ENCODE measurements around the gene P2RX7. TPM values are rescaled to one million over a fixed set of nuclear protein-coding genes. Genes with fewer than 3 reads are reported as not detected.

Gene P2RX7
- total and polyA plus RNA-seq, 9 of the 15 experiments (the other 6 are each of a cell fraction or from before 2014, with no cell fraction given), result 0.04 to 0.65 (median 0.30) TPM

DNA sequence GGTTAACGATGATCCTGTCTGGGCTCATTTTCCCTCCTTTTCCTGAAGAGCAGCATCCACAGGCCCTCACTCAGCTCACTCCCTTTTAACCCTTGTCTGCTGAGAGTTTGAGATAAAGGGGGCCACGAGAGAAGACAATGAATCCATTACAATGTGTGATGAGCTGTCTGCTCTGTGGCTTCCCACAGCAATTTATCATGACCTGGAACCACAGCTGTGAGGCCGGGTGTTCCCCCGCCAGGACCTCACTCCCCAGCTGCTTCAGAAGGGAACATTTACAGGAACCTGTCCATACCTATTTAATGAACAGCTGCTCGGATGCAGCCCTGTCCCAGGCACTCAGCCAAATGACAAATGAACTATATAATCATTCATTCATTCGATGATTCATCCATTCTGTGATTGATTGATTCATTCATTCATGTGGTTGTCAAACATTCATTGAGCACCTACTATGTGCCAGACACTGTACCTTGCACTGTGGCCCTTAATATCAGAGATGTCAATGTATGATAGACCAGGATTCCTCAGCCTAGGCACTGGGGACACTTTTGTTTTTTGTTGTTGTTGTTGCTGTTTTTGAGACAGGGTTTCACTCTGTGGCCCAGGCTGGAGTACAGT is 18.5 kb upstream of the P2RX7 start (continued):
- TF ChIP-seq, protein P1, sequence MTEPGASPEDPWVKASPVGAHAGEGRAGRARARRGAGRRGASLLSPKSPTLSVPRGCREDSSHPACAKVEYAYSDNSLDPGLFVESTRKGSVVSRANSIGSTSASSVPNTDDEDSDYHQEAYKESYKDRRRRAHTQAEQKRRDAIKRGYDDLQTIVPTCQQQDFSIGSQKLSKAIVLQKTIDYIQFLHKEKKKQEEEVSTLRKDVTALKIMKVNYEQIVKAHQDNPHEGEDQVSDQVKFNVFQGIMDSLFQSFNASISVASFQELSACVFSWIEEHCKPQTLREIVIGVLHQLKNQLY (CRISPR knock-in tag; conservative IDR thresholded peaks at IDR 0.05), result no peak
- TF ChIP-seq, protein P2, sequence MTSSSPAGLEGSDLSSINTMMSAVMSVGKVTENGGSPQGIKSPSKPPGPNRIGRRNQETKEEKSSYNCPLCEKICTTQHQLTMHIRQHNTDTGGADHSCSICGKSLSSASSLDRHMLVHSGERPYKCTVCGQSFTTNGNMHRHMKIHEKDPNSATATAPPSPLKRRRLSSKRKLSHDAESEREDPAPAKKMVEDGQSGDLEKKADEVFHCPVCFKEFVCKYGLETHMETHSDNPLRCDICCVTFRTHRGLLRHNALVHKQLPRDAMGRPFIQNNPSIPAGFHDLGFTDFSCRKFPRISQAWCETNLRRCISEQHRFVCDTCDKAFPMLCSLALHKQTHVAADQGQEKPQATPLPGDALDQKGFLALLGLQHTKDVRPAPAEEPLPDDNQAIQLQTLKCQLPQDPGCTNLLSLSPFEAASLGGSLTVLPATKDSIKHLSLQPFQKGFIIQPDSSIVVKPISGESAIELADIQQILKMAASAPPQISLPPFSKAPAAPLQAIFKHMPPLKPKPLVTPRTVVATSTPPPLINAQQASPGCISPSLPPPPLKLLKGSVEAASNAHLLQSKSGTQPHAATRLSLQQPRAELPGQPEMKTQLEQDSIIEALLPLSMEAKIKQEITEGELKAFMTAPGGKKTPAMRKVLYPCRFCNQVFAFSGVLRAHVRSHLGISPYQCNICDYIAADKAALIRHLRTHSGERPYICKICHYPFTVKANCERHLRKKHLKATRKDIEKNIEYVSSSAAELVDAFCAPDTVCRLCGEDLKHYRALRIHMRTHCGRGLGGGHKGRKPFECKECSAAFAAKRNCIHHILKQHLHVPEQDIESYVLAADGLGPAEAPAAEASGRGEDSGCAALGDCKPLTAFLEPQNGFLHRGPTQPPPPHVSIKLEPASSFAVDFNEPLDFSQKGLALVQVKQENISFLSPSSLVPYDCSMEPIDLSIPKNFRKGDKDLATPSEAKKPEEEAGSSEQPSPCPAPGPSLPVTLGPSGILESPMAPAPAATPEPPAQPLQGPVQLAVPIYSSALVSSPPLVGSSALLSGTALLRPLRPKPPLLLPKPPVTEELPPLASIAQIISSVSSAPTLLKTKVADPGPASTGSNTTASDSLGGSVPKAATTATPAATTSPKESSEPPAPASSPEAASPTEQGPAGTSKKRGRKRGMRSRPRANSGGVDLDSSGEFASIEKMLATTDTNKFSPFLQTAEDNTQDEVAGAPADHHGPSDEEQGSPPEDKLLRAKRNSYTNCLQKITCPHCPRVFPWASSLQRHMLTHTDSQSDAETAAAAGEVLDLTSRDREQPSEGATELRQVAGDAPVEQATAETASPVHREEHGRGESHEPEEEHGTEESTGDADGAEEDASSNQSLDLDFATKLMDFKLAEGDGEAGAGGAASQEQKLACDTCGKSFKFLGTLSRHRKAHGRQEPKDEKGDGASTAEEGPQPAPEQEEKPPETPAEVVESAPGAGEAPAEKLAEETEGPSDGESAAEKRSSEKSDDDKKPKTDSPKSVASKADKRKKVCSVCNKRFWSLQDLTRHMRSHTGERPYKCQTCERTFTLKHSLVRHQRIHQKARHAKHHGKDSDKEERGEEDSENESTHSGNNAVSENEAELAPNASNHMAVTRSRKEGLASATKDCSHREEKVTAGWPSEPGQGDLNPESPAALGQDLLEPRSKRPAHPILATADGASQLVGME (CRISPR knock-in tag; IDR thresholded peaks at IDR 0.05), result no peak
- TF ChIP-seq PRMT5 (CRISPR knock-in tag; IDR thresholded peaks at IDR 0.05), result no peak
- TF ChIP-seq SIX5 (IDR thresholded peaks at IDR 0.05; ENCODE audit: borderline replicate concordance in 1 of 2, insufficient read depth in 1 of 2, low read depth in 1 of 2, low read length in 2 of 2), result no peak
- TF ChIP-seq, protein P3, sequence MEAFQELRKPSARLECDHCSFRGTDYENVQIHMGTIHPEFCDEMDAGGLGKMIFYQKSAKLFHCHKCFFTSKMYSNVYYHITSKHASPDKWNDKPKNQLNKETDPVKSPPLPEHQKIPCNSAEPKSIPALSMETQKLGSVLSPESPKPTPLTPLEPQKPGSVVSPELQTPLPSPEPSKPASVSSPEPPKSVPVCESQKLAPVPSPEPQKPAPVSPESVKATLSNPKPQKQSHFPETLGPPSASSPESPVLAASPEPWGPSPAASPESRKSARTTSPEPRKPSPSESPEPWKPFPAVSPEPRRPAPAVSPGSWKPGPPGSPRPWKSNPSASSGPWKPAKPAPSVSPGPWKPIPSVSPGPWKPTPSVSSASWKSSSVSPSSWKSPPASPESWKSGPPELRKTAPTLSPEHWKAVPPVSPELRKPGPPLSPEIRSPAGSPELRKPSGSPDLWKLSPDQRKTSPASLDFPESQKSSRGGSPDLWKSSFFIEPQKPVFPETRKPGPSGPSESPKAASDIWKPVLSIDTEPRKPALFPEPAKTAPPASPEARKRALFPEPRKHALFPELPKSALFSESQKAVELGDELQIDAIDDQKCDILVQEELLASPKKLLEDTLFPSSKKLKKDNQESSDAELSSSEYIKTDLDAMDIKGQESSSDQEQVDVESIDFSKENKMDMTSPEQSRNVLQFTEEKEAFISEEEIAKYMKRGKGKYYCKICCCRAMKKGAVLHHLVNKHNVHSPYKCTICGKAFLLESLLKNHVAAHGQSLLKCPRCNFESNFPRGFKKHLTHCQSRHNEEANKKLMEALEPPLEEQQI (IDR thresholded peaks at IDR 0.05), result no peak
- no peak for TF ChIP-seq ARID2 (IDR thresholded peaks at IDR 0.05)
- TF ChIP-seq MAFG (tag; conservative IDR thresholded peaks at IDR 0.05), result no peak
- no peak; the same call in 1 of the 2 replicates for TF ChIP-seq NFIC (IDR thresholded peaks at IDR 0.05)
- TF ChIP-seq MYNN (IDR thresholded peaks at IDR 0.05), result no peak
- TF ChIP-seq MYNN (CRISPR knock-in tag; IDR thresholded peaks at IDR 0.05), result no peak
- peak; percentile 26; the same call in 1 of the 2 replicates for TF ChIP-seq SMAD4 (CRISPR knock-in tag; conservative IDR thresholded peaks at IDR 0.05)
- no peak for TF ChIP-seq ZNF316 (IDR thresholded peaks at IDR 0.05)
- TF ChIP-seq ZNF766 (CRISPR knock-in tag; conservative IDR thresholded peaks at IDR 0.05), result peak; percentile 52; the same call in 1 of the 2 replicates
- no peak for TF ChIP-seq NFIX (CRISPR knock-in tag; IDR thresholded peaks at IDR 0.05; ENCODE audit: low read depth)
- TF ChIP-seq, protein P4, sequence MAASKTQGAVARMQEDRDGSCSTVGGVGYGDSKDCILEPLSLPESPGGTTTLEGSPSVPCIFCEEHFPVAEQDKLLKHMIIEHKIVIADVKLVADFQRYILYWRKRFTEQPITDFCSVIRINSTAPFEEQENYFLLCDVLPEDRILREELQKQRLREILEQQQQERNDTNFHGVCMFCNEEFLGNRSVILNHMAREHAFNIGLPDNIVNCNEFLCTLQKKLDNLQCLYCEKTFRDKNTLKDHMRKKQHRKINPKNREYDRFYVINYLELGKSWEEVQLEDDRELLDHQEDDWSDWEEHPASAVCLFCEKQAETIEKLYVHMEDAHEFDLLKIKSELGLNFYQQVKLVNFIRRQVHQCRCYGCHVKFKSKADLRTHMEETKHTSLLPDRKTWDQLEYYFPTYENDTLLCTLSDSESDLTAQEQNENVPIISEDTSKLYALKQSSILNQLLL (CRISPR knock-in tag; IDR thresholded peaks at IDR 0.05; ENCODE audit: borderline replicate concordance), result no peak
- TF ChIP-seq, protein P5, sequence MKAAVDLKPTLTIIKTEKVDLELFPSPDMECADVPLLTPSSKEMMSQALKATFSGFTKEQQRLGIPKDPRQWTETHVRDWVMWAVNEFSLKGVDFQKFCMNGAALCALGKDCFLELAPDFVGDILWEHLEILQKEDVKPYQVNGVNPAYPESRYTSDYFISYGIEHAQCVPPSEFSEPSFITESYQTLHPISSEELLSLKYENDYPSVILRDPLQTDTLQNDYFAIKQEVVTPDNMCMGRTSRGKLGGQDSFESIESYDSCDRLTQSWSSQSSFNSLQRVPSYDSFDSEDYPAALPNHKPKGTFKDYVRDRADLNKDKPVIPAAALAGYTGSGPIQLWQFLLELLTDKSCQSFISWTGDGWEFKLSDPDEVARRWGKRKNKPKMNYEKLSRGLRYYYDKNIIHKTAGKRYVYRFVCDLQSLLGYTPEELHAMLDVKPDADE (conservative IDR thresholded peaks at IDR 0.05; ENCODE audit: control insufficient read depth, low read depth, low read length), result no peak
- TF ChIP-seq ZNF174 (CRISPR knock-in tag; IDR thresholded peaks at IDR 0.05), result no peak
